GM12878 (cell line): Measurements from ENCODE around the gene ZBTB38. TPM values are rescaled to one million over a fixed set of nuclear protein-coding genes. Genes with fewer than 3 reads are reported as not detected.

Experiments
- CEBPB ChIP-seq, 2 experiments: fragments of 150-350 bp in 1 of 2; IDR thresholded peaks; 2 replicates each; pipeline ENCODE4 v1.6.1; 2012 to 2014; ENCODE audit warnings: low read depth in 2 of 2, low read length in 2 of 2, borderline replicate concordance in 1 of 2, inconsistent platforms in 1 of 2
- CUX1 ChIP-seq: IDR thresholded peaks from 2 replicates; pipeline ENCODE4 v1.6.1; 2012; ENCODE audit warnings: improper control_type of control experiment, low read depth, low read length; ENCODE audit not compliant: insufficient replicate concordance
- KAT2A ChIP-seq: conservative IDR thresholded peaks from 2 replicates; pipeline ENCODE4 v1.6.1; 2011; ENCODE audit warnings: low read depth, low read length; ENCODE audit not compliant: control insufficient read depth
- MYB ChIP-seq: fragments of 150-350 bp; IDR thresholded peaks from 2 replicates; pipeline ENCODE4 v1.6.1; 2014; ENCODE audit warnings: mild to moderate bottlenecking, low read depth, low read length, borderline replicate concordance
- NFIC ChIP-seq: IDR thresholded peaks from 2 replicates; pipeline ENCODE4 v1.6.1; 2012; ENCODE audit warnings: low read depth, mild to moderate bottlenecking, inconsistent platforms, low read length, moderate library complexity
- NRF1 ChIP-seq: conservative IDR thresholded peaks from 2 replicates; pipeline ENCODE4 v1.6.1; 2011; ENCODE audit warnings: mild to moderate bottlenecking, low read depth, low read length, improper control_type of control experiment
- PKNOX1 ChIP-seq: fragments of 450-650 bp; IDR thresholded peaks from 2 replicates; pipeline ENCODE4 v1.6.1; 2016; ENCODE audit warnings: mild to moderate bottlenecking
- POLR2AphosphoS2 ChIP-seq: IDR thresholded peaks from 2 replicates; pipeline ENCODE4 v1.6.1; 2011; ENCODE audit warnings: low read depth, mild to moderate bottlenecking, low read length, improper control_type of control experiment, moderate library complexity
- RCOR1 ChIP-seq: conservative IDR thresholded peaks from 2 replicates; pipeline ENCODE4 v1.6.1; 2012; ENCODE audit warnings: low read depth, low read length, improper control_type of control experiment
- SRF ChIP-seq, 2 experiments: IDR thresholded peaks; 2 replicates each; pipeline ENCODE4 v1.6.1; 2011; ENCODE audit warnings: low read depth in 2 of 2, low read length in 2 of 2, mild to moderate bottlenecking in 1 of 2, moderate library complexity in 1 of 2
- YBX1 ChIP-seq: fragments of 450-650 bp; IDR thresholded peaks from 2 replicates; pipeline ENCODE4 v1.6.1; 2016; ENCODE audit warnings: antibody characterized with exemption
- polyA plus RNA-seq, 11 experiments: library from polyadenylated mRNA; depleted of rRNA in 4 of 11; unstranded in 6 of 11; stranded (reverse) in 5 of 11; fragments of >200 nt; fragmentation: Nextera tagmentation in 4 of 11; fragmentation: Illumina TruSeq in 1 of 11; extraction: Ambion mirVana in 4 of 11; extraction: Trizol in 1 of 11; gene quantifications; 1 replicate in 1 of 11; 2 replicates in 10 of 11; pipeline versions ENCODE4 v1.2.1 to v1.2.3, GENCODE V29; 2011 to 2016; ENCODE audit warnings: inconsistent platforms in 2 of 11, missing spikeins in 2 of 11, low read depth in 1 of 11
- total RNA-seq, 4 experiments: library from RNA; depleted of rRNA in 3 of 4; stranded (reverse); fragments of >200 nt in 3 of 4; fragmentation: Illumina TruSeq in 1 of 4; extraction: Trizol in 1 of 4; gene quantifications; 2 replicates each; pipeline versions ENCODE4 v1.2.1 to v1.2.3, GENCODE V29; 2013 to 2021

Gene ZBTB38
- total and polyA plus RNA-seq, 10 of the 15 experiments (the other 5 are each of a cell fraction or from before 2014, with no cell fraction given) = 34.2 to 115 (median 88.6) TPM

GRCh38 chr3:141401573-141402475, 33.5 kb downstream of the ZBTB38 start (continued):
- no peak for TF ChIP-seq SRF (IDR thresholded peaks at IDR 0.05; ENCODE audit: low read depth in 2 of 2, low read length in 2 of 2)
- no peak for TF ChIP-seq MYB
- no peak for TF ChIP-seq KAT2A
- no peak for TF ChIP-seq CUX1
- no peak for TF ChIP-seq CEBPB (IDR thresholded peaks at IDR 0.05; ENCODE audit: borderline replicate concordance in 1 of 2, low read depth in 2 of 2, low read length in 2 of 2)
- TF ChIP-seq POLR2AphosphoS2 = no peak
- TF ChIP-seq YBX1 = no peak
- TF ChIP-seq NRF1 = no peak
- no peak for TF ChIP-seq PKNOX1
- TF ChIP-seq RCOR1 = no peak
- TF ChIP-seq NFIC = no peak
